Measurements from ENCODE around the gene UBR4. TPM values are rescaled to one million over a fixed set of nuclear protein-coding genes. Genes with fewer than 3 reads are reported as not detected.

The UBR4 gene
- total and polyA plus RNA-seq, 2 experiments from 2014 or later: 140 to 175 TPM

DNA sequence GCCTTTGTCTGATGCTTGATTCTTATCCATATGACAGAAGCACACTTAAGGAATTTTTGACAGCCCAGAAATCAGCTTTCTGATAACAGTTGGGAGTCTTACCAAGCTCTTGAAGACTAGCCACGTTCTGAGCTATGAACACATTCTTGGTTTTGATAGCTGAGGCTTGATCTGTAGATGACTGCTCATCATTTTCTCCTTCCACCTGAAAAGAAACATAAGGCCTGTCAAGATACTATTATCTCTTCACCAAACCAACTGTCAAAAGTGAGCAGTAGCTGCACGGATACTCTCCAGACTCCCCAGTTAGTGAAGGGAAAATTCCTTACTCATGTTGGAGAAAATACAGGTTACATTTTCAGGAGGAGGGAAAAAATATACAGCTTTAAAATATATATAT is 12.2 kb downstream of the UBR4 start:
- 66% methylated on average over 2 of the region's 2 CpGs for whole genome bisulfite sequencing (ENCODE audit: low lambda C conversion rate, missing lambda C conversion rate)

DNA sequence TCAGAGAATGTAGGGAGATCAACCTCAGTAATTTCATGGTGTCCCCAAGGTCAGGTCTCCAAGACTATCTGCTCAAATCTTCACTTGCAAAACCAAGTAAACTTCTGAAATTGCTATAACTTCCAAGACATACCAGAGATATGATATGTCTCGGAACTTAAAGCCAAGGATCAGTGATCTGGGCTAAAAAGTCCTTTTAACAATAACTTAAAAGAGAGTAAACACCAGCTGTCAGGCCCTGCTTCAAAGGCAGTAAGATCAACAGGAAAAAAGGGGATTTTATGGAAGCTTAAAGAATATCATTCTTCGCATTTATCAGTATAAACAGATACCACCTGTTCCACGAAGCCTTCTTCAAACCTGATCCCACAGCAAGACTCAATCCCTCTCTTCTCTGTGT is 13.7 kb downstream of the UBR4 start:
- Histone ChIP-seq H3K4me1 (ENCODE audit: insufficient read depth) (peaks cover 14% of the 10 kb centered on the region), H3K4me3 (no peak overlapping the region), H4K20me1 (ENCODE audit: insufficient read depth, poor library complexity, severe bottlenecking) (peaks cover 19% of the 10 kb centered on the region), H3K9me3 (ENCODE audit: low read depth) (no peaks in the 10 kb centered on the region), H2AFZ (no peak overlapping the region), H3K27me3 (no peaks in the 10 kb centered on the region), H3K27ac (peak overlapping the region; percentile 6), H3K36me3 (replicated peaks; ENCODE audit: insufficient read depth, low read depth) (peaks cover 12% of the 10 kb centered on the region), H3K9me2 (replicated peaks; ENCODE audit: insufficient read depth) (no peaks in the 10 kb centered on the region), H3K4me2 (no peak overlapping the region), H3K79me2 (peaks cover 68% of the 10 kb centered on the region)
- DNase-seq (ENCODE audit: low spot score): no peak
- TF ChIP-seq EZH2phosphoT487 (IDR thresholded peaks at IDR 0.05; ENCODE audit: low read depth, severe bottlenecking, unreplicated experiment) (no peak), EZH2 (IDR thresholded peaks at IDR 0.05; ENCODE audit: borderline replicate concordance) (no peak)
- TF ChIP-seq, protein P1, sequence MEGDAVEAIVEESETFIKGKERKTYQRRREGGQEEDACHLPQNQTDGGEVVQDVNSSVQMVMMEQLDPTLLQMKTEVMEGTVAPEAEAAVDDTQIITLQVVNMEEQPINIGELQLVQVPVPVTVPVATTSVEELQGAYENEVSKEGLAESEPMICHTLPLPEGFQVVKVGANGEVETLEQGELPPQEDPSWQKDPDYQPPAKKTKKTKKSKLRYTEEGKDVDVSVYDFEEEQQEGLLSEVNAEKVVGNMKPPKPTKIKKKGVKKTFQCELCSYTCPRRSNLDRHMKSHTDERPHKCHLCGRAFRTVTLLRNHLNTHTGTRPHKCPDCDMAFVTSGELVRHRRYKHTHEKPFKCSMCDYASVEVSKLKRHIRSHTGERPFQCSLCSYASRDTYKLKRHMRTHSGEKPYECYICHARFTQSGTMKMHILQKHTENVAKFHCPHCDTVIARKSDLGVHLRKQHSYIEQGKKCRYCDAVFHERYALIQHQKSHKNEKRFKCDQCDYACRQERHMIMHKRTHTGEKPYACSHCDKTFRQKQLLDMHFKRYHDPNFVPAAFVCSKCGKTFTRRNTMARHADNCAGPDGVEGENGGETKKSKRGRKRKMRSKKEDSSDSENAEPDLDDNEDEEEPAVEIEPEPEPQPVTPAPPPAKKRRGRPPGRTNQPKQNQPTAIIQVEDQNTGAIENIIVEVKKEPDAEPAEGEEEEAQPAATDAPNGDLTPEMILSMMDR (IDR thresholded peaks at IDR 0.05; ENCODE audit: poor library complexity): no peak
- WGBS (ENCODE audit: low lambda C conversion rate, missing lambda C conversion rate): 56% methylated on average over 3 of the region's 3 CpGs

More for the DNA sequence above, 12.2 kb downstream of the UBR4 start:
- peaks cover 75% of the 10 kb centered on the region for H3K79me2 ChIP-seq
- TF ChIP-seq, protein P1 (IDR thresholded peaks at IDR 0.05; ENCODE audit: poor library complexity): no peak
- TF ChIP-seq EZH2 (IDR thresholded peaks at IDR 0.05; ENCODE audit: borderline replicate concordance) (no peak), EZH2phosphoT487 (IDR thresholded peaks at IDR 0.05; ENCODE audit: low read depth, severe bottlenecking, unreplicated experiment) (no peak)
- no peak overlapping the region for H3K27ac ChIP-seq
- no peak overlapping the region for H2AFZ ChIP-seq
- H3K4me2 ChIP-seq: no peak overlapping the region
- no peaks in the 10 kb centered on the region for H3K9me3 ChIP-seq (ENCODE audit: low read depth)
- H4K20me1 ChIP-seq (ENCODE audit: insufficient read depth, poor library complexity, severe bottlenecking): peaks cover 19% of the 10 kb centered on the region
- H3K9me2 ChIP-seq (replicated peaks; ENCODE audit: insufficient read depth): no peaks in the 10 kb centered on the region
- DNase-seq (ENCODE audit: low spot score): no peak
- H3K4me3 ChIP-seq: no peak overlapping the region
- H3K4me1 ChIP-seq (ENCODE audit: insufficient read depth): peaks cover 24% of the 10 kb centered on the region
- H3K27me3 ChIP-seq: no peaks in the 10 kb centered on the region
- H3K36me3 ChIP-seq (replicated peaks; ENCODE audit: insufficient read depth, low read depth): peaks cover 11% of the 10 kb centered on the region

DNA sequence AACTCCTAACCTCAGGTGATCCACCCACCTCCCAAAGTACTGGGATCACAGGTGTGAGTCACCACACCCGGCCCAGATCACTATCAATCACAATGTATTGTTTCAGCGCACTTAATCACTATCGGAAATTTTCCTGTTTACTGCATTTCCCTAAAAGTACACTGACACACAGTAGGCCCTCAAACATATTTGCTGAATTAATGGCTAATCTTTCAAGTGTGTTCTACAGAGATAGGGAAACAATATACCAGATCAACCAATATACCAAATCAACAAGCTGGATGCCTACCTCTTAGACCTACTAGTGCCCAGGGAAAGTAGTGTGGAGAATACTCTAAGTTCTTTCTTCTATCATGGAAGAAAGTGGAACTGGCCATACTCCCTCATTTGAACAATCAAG is 17.1 kb downstream of the UBR4 start:
- Histone ChIP-seq H3K36me3 (replicated peaks; ENCODE audit: insufficient read depth, low read depth) (peaks cover 12% of the 10 kb centered on the region), H3K9me3 (ENCODE audit: low read depth) (no peaks in the 10 kb centered on the region), H3K9me2 (replicated peaks; ENCODE audit: insufficient read depth) (no peaks in the 10 kb centered on the region), H3K79me2 (peaks cover 61% of the 10 kb centered on the region), H3K4me3 (no peak overlapping the region), H3K4me2 (no peak overlapping the region), H3K4me1 (ENCODE audit: insufficient read depth) (peaks cover 5% of the 10 kb centered on the region), H2AFZ (no peak overlapping the region), H3K27ac (no peak overlapping the region), H3K27me3 (no peaks in the 10 kb centered on the region), H4K20me1 (ENCODE audit: insufficient read depth, poor library complexity, severe bottlenecking) (peaks cover 15% of the 10 kb centered on the region)
- WGBS (ENCODE audit: low lambda C conversion rate, missing lambda C conversion rate): 86% methylated on average over 3 of the region's 3 CpGs
- TF ChIP-seq EZH2phosphoT487 (IDR thresholded peaks at IDR 0.05; ENCODE audit: low read depth, severe bottlenecking, unreplicated experiment) (no peak), EZH2 (IDR thresholded peaks at IDR 0.05; ENCODE audit: borderline replicate concordance) (no peak)
- TF ChIP-seq, protein P1 (IDR thresholded peaks at IDR 0.05; ENCODE audit: poor library complexity): no peak
- no peak for DNase-seq (ENCODE audit: low spot score)

DNA sequence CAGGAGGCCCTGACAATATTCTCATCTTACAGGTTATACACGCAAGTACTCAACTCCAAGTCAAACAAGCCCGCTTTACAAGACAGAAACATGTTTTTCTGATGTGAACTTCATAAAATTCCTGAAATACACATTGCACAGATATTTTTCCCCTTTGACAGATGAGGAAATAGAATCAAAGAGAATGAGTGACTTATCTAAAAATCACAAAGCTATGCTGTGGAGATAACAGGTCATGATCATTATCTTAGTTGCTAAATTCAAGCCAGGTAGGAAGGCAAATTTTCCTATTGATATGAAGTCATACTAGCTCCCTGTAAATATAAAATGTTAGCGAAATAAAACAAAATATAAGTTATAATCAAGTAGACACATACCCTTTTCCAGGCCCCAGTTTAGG is 18.3 kb downstream of the UBR4 start:
- no peaks in the 10 kb centered on the region for H3K9me2 ChIP-seq (replicated peaks; ENCODE audit: insufficient read depth)
- no peaks in the 10 kb centered on the region for H3K4me1 ChIP-seq (ENCODE audit: insufficient read depth)
- 96% methylated on average over 3 of the region's 3 CpGs for WGBS (ENCODE audit: low lambda C conversion rate, missing lambda C conversion rate)
- H2AFZ ChIP-seq: no peak overlapping the region
- H3K9me3 ChIP-seq (ENCODE audit: low read depth): no peaks in the 10 kb centered on the region
- no peak overlapping the region for H3K4me3 ChIP-seq
- H3K4me2 ChIP-seq: no peak overlapping the region
- H3K27me3 ChIP-seq: no peaks in the 10 kb centered on the region
- no peak overlapping the region for H3K27ac ChIP-seq
- DNase-seq (ENCODE audit: low spot score): no peak
- TF ChIP-seq EZH2phosphoT487 (IDR thresholded peaks at IDR 0.05; ENCODE audit: low read depth, severe bottlenecking, unreplicated experiment) (no peak), EZH2 (IDR thresholded peaks at IDR 0.05; ENCODE audit: borderline replicate concordance) (no peak)
- TF ChIP-seq, protein P1 (IDR thresholded peaks at IDR 0.05; ENCODE audit: poor library complexity): no peak
- H4K20me1 ChIP-seq (ENCODE audit: insufficient read depth, poor library complexity, severe bottlenecking): peaks cover 15% of the 10 kb centered on the region
- H3K79me2 ChIP-seq: peaks cover 63% of the 10 kb centered on the region
- peaks cover 12% of the 10 kb centered on the region for H3K36me3 ChIP-seq (replicated peaks; ENCODE audit: insufficient read depth, low read depth)
